ENCODE results near the gene NRDE2.
A peak's percentile ranks its signal among the peaks of the same experiment; 100 is the strongest.

- TF ChIP-seq CTCF (IDR thresholded peaks at IDR 0.05): peak; percentile 99
- no peak for TF ChIP-seq ATF3 (CRISPR knock-in tag; conservative IDR thresholded peaks at IDR 0.05)
- TF ChIP-seq IRF2 (CRISPR knock-in tag; IDR thresholded peaks at IDR 0.05; ENCODE audit: borderline replicate concordance, low read depth): no peak
- 0 out of 2 replicates have a peak, but pooled peaks have one; percentile 59 for TF ChIP-seq USF2 (CRISPR knock-in tag; IDR thresholded peaks at IDR 0.05)
- TF ChIP-seq E2F1 (CRISPR knock-in tag; IDR thresholded peaks at IDR 0.05): no peak
- TF ChIP-seq ZNF396 (CRISPR knock-in tag; IDR thresholded peaks at IDR 0.05; ENCODE audit: borderline replicate concordance): no peak
- TF ChIP-seq PRRX2 (CRISPR knock-in tag; IDR thresholded peaks at IDR 0.05): no peak
- TF ChIP-seq MAX (CRISPR knock-in tag; IDR thresholded peaks at IDR 0.05): peak; percentile 97
Measured at GRCh38 chr14:90235179-90235976, 96.4 kb downstream of the NRDE2 start.
